Gastroesophageal sphincter (tissue), 3 donors: ENCODE results near the gene AUTS2.

ENCODE experiments used
- CTCF ChIP-seq, 4 experiments: fragments of 200-600 bp in 2 of 4; fragments of 450-650 bp in 2 of 4; sonication (generic) in 1 of 4; IDR thresholded peaks; one replicate each; pipeline ENCODE4 v1.5.1; 2017 to 2019; ENCODE audit warnings: antibody characterized with exemption in 4 of 4, mild to moderate bottlenecking in 2 of 4, moderate library complexity in 2 of 4
- EP300 ChIP-seq: sonication (generic); formaldehyde crosslinking; IDR thresholded peaks from one replicate; pipeline ENCODE4 v1.6.1; 2017; ENCODE audit warnings: antibody characterized with exemption, mild to moderate bottlenecking
- POLR2A ChIP-seq, 2 donors: fragments of 450-650 bp; IDR thresholded peaks; one replicate each; pipeline ENCODE4 v1.6.1; 2017; ENCODE audit warnings: antibody characterized with exemption in 2 of 2, mild to moderate bottlenecking in 2 of 2, moderate library complexity in 1 of 2
- POLR2AphosphoS5 ChIP-seq: sonication (generic); formaldehyde crosslinking; IDR thresholded peaks from one replicate; pipeline ENCODE4 v1.6.1; 2017; ENCODE audit warnings: antibody characterized with exemption

DNA sequence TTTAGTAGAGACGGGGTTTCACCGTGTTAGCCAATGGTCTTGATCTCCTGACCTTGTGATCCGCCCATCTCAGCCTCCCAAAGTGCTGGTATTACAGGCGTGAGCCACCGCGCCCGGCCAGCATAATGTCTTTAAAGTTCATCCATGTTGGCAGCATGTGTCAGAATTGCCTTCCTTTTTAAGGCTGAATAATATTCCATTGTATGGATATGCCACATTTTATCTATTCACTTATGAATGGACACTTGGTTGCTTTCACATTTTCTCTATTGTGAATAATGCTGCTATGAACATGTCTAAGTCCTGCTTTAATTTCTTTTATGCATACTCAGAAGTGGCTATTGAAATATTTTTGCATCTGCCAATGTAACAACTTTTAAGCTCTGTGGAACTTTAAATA lies 779.7 kb downstream of the AUTS2 start:
- TF ChIP-seq POLR2A (IDR thresholded peaks at IDR 0.05), result no peak
- TF ChIP-seq CTCF (IDR thresholded peaks at IDR 0.05), result no peak
- no peak for TF ChIP-seq POLR2AphosphoS5
- no peak for TF ChIP-seq EP300
